Measurements from ENCODE around the gene EML1. TPM values are rescaled to one million over a fixed set of nuclear protein-coding genes. Genes with fewer than 3 reads are reported as not detected.

Gene EML1
- total and polyA plus RNA-seq, 2 experiments from 2014 or later, result 16.6 to 16.9 TPM

DNA sequence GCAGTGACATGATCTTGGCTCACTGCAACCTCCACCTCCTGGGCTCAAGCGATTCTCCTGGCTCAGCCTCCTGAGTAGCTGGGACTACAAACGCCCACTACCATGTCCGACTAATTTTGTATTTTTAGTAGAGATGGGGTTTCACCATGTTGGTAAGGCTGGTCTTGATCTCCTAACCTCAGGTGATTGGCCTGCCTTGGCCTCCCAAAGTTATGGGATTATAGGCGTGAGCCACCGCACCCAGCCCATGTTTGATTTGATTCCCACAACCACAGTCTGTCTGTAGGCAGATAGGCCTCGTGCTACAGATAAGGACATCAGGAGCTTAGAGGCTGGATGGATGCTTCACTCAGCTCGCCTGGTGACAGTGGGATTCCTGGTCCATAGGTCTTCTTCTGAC, 23.0 kb downstream of the EML1 start:
- H3K9me3 ChIP-seq (ENCODE audit: low read depth), result no peaks in the 10 kb centered on the region
- TF ChIP-seq, protein P1, sequence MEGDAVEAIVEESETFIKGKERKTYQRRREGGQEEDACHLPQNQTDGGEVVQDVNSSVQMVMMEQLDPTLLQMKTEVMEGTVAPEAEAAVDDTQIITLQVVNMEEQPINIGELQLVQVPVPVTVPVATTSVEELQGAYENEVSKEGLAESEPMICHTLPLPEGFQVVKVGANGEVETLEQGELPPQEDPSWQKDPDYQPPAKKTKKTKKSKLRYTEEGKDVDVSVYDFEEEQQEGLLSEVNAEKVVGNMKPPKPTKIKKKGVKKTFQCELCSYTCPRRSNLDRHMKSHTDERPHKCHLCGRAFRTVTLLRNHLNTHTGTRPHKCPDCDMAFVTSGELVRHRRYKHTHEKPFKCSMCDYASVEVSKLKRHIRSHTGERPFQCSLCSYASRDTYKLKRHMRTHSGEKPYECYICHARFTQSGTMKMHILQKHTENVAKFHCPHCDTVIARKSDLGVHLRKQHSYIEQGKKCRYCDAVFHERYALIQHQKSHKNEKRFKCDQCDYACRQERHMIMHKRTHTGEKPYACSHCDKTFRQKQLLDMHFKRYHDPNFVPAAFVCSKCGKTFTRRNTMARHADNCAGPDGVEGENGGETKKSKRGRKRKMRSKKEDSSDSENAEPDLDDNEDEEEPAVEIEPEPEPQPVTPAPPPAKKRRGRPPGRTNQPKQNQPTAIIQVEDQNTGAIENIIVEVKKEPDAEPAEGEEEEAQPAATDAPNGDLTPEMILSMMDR (IDR thresholded peaks at IDR 0.05; ENCODE audit: low read depth, low read length), result no peak
- H3K4me1 ChIP-seq (ENCODE audit: low read depth), result no peaks in the 10 kb centered on the region
- no peak for DNase-seq (ENCODE audit: low read depth in 1 of 2, low spot score in 1 of 2)
- peaks cover 4% of the 10 kb centered on the region for H3K27me3 ChIP-seq
- H3K36me3 ChIP-seq, result no peaks in the 10 kb centered on the region
- no peak overlapping the region for H3K4me3 ChIP-seq
- no peak overlapping the region for H3K27ac ChIP-seq

DNA sequence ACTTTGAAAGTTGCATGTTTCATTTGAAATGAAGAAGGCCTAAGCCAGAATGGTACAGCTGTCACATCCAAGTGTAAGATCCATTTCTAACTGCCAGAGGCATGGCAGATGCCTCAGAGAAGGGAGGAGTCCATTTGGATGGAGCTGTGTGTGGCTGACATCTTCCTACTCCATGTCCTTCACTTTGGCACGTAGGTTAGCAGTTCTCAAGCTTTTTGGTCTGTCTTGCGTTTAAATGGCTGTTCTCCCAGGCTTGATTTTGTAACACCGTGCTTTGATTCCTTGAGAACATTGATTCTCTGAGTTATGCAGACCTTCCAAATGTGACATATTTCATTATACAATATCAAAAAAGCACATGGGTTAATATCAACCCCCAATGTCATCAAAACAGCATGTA, 23.4 kb downstream of the EML1 start:
- Histone ChIP-seq H3K9me3 (ENCODE audit: low read depth) (no peaks in the 10 kb centered on the region), H3K27me3 (peaks cover 4% of the 10 kb centered on the region), H3K36me3 (no peaks in the 10 kb centered on the region), H3K4me3 (no peak overlapping the region), H3K4me1 (ENCODE audit: low read depth) (no peaks in the 10 kb centered on the region), H3K27ac (no peak overlapping the region)
- TF ChIP-seq, protein P1 (IDR thresholded peaks at IDR 0.05; ENCODE audit: low read depth, low read length), result no peak
- no peak for DNase-seq (ENCODE audit: low read depth in 1 of 2, low spot score in 1 of 2)

DNA sequence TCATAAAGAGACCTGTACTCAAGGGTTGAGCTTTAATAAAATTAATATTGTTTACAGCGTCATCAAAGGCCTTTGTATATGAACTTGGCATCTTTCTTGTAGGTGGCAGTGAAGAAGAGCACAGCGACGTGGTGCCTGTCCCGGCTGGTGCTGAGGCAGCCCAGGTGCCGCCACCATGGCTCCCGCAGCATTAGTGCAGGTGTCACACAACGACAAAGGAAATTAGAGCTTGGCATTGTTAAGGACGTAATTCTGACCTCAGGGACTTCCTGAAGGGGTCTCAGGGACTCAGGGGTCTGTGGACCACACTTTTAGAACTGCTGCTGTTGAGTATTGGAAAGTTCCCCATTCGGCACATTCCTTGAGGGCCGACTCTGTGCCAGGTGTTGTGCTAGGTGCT, 24.1 kb downstream of the EML1 start:
- DNase-seq (ENCODE audit: low read depth in 1 of 2, low spot score in 1 of 2), result no peak
- no peaks in the 10 kb centered on the region for H3K4me1 ChIP-seq (ENCODE audit: low read depth)
- TF ChIP-seq, protein P1 (IDR thresholded peaks at IDR 0.05; ENCODE audit: low read depth, low read length), result no peak
- no peak overlapping the region for H3K4me3 ChIP-seq
- peaks cover 4% of the 10 kb centered on the region for H3K27me3 ChIP-seq
- no peaks in the 10 kb centered on the region for H3K9me3 ChIP-seq (ENCODE audit: low read depth)
- H3K27ac ChIP-seq, result no peak overlapping the region
- no peaks in the 10 kb centered on the region for H3K36me3 ChIP-seq

DNA sequence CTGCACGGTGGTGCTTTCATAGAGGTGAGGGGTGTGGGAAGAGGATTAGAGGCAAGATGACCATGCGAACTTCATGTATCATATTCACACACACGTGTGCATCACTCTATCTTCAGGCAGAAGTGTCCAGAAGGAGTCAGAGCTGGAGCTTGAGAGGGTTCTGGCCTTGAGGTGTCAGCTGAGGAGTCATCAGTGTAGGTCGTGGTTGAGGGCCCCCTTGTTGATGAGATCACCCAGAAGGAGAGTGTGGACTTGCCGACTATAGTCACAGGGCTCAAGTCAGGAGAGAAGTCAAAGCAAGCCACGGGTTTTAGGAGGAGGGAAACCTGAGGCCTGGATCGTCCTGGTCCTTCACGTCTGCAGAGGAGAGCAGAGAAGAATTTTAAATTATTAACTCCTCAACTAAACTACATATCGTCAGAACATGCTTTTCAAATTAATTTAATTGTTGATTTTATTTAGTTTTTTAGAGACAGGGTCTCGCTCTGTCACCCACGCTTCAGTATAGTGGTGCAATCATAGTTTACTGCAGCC, 25.4 kb downstream of the EML1 start:
- no peaks in the 10 kb centered on the region for H3K4me1 ChIP-seq (ENCODE audit: low read depth)
- no peaks in the 10 kb centered on the region for H3K9me3 ChIP-seq (ENCODE audit: low read depth)
- H3K4me3 ChIP-seq, result no peak overlapping the region
- DNase-seq (ENCODE audit: low read depth in 1 of 2, low spot score in 1 of 2), result no peak
- peaks cover 2% of the 10 kb centered on the region for H3K27me3 ChIP-seq
- H3K27ac ChIP-seq, result no peak overlapping the region
- TF ChIP-seq, protein P1 (IDR thresholded peaks at IDR 0.05; ENCODE audit: low read depth, low read length), result no peak
- H3K36me3 ChIP-seq, result no peaks in the 10 kb centered on the region

DNA sequence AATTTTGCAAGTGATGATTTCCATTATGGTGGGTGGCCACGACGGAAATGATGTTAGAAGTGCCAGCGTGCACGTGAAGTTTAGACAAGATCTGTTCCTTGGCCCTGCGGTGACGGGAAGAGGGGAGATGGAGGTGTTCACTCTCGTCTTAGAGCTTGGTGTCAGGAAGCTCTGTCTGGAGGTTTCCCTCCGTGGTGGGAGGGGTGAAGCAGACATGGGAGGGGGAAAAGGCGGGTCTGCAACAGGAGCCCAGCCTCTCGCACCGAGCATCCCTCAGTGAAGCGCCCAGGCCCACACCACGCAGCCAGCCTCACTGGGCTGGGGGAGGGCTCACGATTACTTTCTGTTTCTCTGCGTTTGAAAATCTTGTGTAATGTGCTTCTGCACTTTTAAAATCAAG, 26.3 kb downstream of the EML1 start:
- TF ChIP-seq, protein P1 (IDR thresholded peaks at IDR 0.05; ENCODE audit: low read depth, low read length), result no peak
- Histone ChIP-seq H3K4me3 (no peak overlapping the region), H3K27ac (no peak overlapping the region), H3K27me3 (no peaks in the 10 kb centered on the region), H3K4me1 (ENCODE audit: low read depth) (no peaks in the 10 kb centered on the region), H3K9me3 (ENCODE audit: low read depth) (no peaks in the 10 kb centered on the region), H3K36me3 (no peaks in the 10 kb centered on the region)
- DNase-seq (ENCODE audit: low read depth in 1 of 2, low spot score in 1 of 2), result no peak
